ENCODE results near the gene PTGR2.
"Not testable (repeated sequence)": the region's sequence is repeated elsewhere in the genome, so short reads cannot be mapped to it uniquely, and the experiment has no call there.

Gene PTGR2

DNA sequence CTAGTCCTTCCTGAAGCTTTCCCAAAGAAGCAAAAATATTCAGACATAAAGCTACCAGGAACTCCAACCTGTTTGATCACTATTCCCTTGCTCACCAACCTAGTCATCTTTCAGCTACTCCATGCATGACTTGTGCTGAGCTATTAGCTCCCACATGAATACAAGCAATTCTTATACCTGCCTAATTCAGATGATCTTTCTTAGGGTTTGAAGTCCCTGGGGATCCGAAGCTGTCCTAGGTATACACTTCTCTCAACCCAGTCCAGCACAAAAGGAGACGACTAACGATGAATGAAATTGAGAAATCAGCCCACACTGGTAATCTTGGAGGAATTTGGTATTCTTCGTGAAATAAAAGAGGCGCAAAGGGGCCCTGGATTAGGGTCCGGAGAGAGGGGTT lies 631 bp upstream of the PTGR2 start:
- Mint-ChIP-seq H3K36me3 (ENCODE audit: low read depth) (peaks cover 4% of the 10 kb centered on the region), H3K4me1 (peaks cover 26% of the 10 kb centered on the region), H3K9me3 (peaks cover 6% of the 10 kb centered on the region), H3K4me3 (peak overlapping the region; percentile 98), H3K27ac (peak overlapping the region; percentile 93), H3K27me3 (ENCODE audit: low read depth, poor library complexity) (peaks cover 6% of the 10 kb centered on the region)
- no peak for DNase-seq
- TF ChIP-seq CTCF (IDR thresholded peaks at IDR 0.05) = no peak

GRCh38 chr14:73859145-73859544 lies 7.5 kb downstream of the PTGR2 start:
- Mint-ChIP-seq H3K27me3 (ENCODE audit: low read depth, poor library complexity) (no peaks in the 10 kb centered on the region), H3K9me3 (no peaks in the 10 kb centered on the region), H3K4me1 (no peaks in the 10 kb centered on the region), H3K27ac (no peak overlapping the region), H3K4me3 (no peak overlapping the region), H3K36me3 (ENCODE audit: low read depth) (peaks cover 39% of the 10 kb centered on the region)
- no peak for DNase-seq
- no peak for TF ChIP-seq CTCF (IDR thresholded peaks at IDR 0.05)

GRCh38 chr14:73861073-73861472 lies 9.4 kb downstream of the PTGR2 start:
- no peak for TF ChIP-seq CTCF (IDR thresholded peaks at IDR 0.05)
- no peak for DNase-seq

DNA sequence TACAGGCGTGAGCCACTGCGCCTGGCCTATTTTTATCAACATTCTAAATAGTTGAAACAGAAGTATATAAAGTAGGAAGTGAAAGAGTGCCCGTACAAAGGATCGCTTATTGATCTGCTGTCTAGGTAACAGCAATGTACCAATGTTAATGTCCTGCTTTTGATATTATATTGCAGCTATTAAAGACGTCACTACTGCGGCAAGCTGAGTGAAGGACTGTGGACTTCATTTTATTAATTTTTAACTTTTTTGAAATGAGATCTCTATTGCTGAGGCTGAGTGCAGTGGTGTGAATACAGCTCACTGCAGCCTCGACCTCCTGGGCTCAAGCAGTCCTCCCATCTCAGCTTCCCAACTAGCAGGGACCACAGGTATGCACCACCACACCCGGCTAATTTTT lies 10.8 kb downstream of the PTGR2 start:
- TF ChIP-seq CTCF (IDR thresholded peaks at IDR 0.05) = no peak

More at GRCh38 chr14:73861073-73861472, 9.4 kb downstream of the PTGR2 start:
- peak overlapping the region; percentile 35 for H3K27ac Mint-ChIP-seq
- no peaks in the 10 kb centered on the region for H3K27me3 Mint-ChIP-seq (ENCODE audit: low read depth, poor library complexity)
- H3K4me1 Mint-ChIP-seq = no peaks in the 10 kb centered on the region
- H3K36me3 Mint-ChIP-seq (ENCODE audit: low read depth) = peaks cover 55% of the 10 kb centered on the region
- H3K4me3 Mint-ChIP-seq = no peak overlapping the region
- no peaks in the 10 kb centered on the region for H3K9me3 Mint-ChIP-seq

GRCh38 chr14:73863209-73863608 lies 11.6 kb downstream of the PTGR2 start:
- Mint-ChIP-seq H3K27me3 (ENCODE audit: low read depth, poor library complexity) (no peaks in the 10 kb centered on the region), H3K4me1 (no peaks in the 10 kb centered on the region), H3K9me3 (no peaks in the 10 kb centered on the region), H3K4me3 (no peak overlapping the region), H3K36me3 (ENCODE audit: low read depth) (peaks cover 62% of the 10 kb centered on the region), H3K27ac (no peak overlapping the region)
- no peak for DNase-seq
- TF ChIP-seq CTCF (IDR thresholded peaks at IDR 0.05) = no peak

More for the DNA sequence above, 10.8 kb downstream of the PTGR2 start:
- no peak for DNase-seq
- no peak overlapping the region for H3K4me3 Mint-ChIP-seq
- no peaks in the 10 kb centered on the region for H3K9me3 Mint-ChIP-seq
- peaks cover 59% of the 10 kb centered on the region for H3K36me3 Mint-ChIP-seq (ENCODE audit: low read depth)
- no peaks in the 10 kb centered on the region for H3K4me1 Mint-ChIP-seq
- H3K27me3 Mint-ChIP-seq (ENCODE audit: low read depth, poor library complexity) = no peaks in the 10 kb centered on the region
- no peak overlapping the region for H3K27ac Mint-ChIP-seq

- no peak for DNase-seq
- Mint-ChIP-seq H3K4me3 (no peak overlapping the region), H3K27me3 (ENCODE audit: low read depth, poor library complexity) (no peaks in the 10 kb centered on the region), H3K4me1 (no peaks in the 10 kb centered on the region), H3K36me3 (ENCODE audit: low read depth) (peaks cover 49% of the 10 kb centered on the region), H3K27ac (no peak overlapping the region), H3K9me3 (no peaks in the 10 kb centered on the region)
- no peak for TF ChIP-seq CTCF (IDR thresholded peaks at IDR 0.05)
These were observed 14.0 kb downstream of the PTGR2 start for GRCh38 chr14:73865534-73866113.

DNA sequence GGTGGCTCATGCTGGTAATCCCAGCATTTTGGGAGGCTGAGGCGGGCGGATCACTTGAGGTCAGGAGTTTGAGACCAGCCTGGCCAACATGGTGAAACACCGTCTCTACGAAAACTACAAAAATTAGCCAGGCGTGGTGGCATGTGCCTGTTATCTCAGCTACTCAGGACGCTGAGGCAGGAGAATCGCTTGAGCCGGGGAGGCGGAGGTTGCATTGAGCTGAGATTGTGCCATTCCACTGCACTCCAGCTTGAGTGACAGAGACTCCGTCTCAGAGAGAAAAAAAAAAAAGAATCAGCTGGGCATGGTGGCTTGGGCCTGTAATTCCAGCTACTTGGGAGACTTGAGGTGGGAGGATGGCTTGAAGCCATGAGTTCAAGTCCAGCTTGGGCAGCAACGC lies 18.1 kb downstream of the PTGR2 start:
- not testable (repeated sequence) for H3K27ac Mint-ChIP-seq; H3K4me1 Mint-ChIP-seq; H3K9me3 Mint-ChIP-seq; DNase-seq; H3K27me3 Mint-ChIP-seq (ENCODE audit: low read depth, poor library complexity); H3K4me3 Mint-ChIP-seq
- H3K36me3 Mint-ChIP-seq (ENCODE audit: low read depth) = peaks cover 34% of the 10 kb centered on the region
